GM19043 (cell line): ENCODE measurements around the gene TULP1.

ENCODE experiments used
- ATAC-seq: cut with Tn5 transposase; IDR thresholded peaks from one replicate; pipeline ENCODE4 v1.9.1; 2021; ENCODE audit warnings: low read depth; ENCODE audit not compliant: unreplicated experiment

TULP1 gene

DNA sequence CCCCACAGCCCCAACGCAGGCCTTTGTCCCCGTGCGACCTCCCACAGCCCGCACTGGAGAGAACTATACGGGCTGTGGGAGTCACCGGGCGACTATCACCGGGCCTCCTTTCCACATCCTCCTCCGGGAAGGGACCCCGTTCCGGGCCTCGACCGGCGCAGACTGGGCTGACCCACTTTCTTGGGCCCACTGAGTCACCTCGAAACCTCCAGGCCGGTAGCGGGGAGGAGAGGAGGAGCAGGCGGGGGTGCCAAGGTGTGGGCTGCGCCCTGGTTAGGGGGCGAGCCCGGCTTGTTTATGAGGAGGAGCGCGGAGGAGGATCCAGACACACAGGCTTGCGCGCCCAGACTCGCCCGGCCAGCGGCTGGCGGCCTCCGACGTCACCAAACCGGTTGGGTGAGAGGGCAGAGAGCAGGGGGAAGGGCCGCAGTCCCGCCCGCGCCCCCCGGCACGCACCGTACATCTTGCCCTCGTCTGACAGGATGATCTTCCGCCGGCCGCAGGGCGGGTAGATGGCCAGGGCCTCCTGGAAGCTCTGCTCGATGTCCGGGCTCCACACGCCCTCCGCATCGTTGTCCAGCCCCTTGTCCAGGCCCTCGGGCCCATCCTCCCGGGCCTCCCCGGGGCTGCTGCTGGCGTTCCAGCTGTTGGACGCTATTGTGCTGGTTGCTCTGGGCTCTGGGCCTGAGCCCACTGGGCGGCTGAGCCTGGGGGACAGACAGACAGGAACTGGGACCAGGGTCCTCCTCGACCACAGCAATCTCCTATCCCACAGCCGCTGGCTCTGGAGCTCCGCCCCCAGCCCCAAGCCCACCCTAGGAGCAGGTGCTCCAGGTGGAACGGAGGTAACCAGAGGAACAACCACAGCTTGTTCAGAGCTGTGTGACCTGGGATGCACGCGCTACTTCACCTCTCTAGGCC is 26.4 kb downstream of the TULP1 start:
- ATAC-seq = no peak

DNA sequence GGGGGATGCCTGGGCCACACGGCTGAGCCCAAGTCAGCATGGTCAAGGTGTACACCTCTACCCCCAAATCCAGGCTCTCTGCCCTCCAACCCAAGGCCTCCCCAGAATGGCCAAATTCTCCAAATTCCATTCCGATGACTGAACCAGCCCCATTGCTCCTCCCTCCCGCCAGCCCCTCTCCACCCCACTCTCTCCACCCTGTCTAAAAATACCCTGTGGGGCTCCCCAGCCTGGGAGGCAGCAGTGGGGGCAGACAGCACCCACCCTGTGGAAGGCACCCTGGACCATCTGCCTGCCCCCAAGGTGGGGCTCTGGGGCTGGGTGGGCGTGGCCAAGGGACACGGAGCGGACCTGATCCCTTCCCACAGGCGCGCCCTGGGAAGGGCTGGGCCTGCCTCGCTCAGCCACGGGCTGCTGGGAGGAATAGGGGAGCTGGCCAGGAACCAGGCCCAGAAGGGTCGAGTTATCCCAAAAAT is 27.3 kb downstream of the TULP1 start:
- no peak for ATAC-seq

DNA sequence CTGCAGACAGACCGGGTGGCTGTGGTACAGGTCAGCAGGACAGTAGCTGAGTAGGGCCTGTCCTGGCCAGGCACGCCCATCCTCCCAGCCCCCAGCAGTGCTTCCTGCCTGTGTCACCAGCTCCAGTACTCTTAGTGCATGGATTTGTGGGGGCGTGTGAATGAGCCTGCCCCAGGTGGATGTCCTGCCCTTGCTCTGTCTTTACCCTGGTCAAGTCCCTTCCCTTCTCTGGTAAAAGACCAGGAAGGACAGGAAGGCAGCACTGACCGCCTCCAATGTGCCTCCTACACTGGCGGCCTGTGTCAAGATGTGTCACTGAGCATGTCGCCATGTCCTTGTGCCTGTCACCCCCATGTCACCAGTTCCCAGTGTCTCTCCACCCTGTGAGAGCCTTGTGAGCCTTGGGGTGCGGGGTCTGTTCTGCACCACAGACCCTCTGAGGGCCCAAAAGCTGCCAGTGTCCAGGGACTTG is 27.7 kb downstream of the TULP1 start:
- ATAC-seq = no peak

DNA sequence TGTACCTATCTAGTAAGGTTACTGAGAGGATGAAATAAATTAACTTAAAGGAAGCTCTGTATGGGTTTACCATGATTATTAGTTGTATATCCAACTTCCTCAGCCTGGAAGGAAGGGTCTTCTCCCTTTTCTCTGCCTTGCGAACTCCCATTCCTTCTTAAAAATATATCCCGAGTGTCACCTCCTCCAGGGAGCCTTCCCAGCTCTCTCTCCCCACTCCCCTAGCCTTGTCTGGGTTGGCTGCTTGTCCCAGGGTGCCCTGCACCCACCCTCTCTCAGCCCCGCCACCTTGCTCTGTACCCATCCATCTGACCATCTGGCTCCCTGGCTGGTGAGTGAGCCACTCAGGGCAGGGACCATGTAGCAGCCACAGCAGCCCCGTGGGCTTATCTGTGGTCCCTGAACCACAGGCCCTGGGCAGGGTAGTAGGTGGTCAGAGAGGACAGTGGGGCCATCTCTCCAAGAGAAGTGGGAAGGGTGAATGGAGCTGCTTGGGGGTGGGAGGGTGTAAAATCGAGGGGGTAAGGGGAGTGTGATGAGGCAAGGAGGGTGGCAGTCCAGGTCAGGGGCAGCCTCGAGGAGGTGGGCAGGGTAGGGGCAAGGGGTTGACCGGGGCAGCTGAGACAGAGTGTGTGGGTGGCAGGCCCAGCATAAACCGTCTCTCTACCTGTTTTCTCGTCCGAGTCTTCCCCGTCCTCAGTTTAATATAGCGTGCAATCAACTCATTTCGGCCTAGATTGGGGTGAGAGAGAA is 28.6 kb downstream of the TULP1 start:
- no peak for ATAC-seq

DNA sequence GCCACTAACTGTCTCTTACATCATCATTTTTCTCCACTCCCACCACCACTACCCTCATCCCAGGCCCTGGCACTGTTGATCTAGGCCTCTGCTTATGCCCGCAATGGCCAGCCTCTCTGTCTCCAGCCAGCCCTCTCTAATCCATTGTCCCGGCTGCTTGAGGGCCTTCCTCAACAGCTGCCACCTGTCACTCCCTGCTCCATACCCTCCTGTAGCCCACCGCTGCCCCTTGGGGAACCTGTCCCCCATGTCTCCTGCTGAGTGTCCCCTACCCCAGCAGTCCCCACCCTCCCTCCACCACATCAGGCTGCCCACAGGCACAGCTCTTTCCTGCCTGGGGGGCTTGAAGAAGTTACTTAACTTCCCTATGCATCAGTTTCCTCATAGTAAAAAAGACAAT is 29.2 kb downstream of the TULP1 start:
- no peak for ATAC-seq

DNA sequence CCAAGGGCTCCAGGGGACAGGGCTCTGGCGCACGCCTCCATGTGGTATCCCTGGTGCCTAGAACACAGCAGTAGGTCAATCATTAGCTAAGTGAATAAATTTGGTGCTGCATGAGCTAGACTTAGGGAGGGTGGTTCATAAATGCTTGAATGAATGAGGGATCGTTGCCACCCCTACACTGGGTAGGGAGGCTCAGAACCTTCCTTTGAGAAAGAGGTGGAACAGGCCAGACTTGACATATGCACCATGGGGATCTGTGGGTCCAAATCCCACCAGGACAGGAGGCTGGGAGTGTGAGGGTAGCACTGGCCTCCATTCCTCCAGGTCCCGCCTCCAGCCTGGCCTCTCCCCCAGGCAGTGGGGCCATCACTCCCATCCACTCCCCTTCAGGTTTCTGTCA is 29.6 kb downstream of the TULP1 start:
- ATAC-seq = no peak

DNA sequence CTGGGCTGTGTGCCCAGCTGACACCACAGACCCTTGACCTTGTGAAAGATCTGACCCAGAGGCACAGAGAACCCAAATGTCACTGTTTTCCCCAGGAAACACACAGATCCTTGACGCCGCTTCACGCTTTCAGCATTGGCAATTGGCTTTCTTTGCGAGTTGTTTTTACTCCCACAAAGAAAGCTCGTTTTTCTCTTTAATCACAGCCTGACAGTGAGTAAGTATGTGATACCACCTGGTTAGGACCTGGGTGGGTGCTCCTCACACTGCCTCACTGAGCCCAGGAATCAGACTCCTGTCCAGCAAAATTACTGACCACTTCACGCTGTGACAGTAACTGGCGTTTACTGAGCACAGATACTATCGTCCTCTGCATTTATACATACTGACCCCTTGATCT is 31.5 kb downstream of the TULP1 start:
- no peak for ATAC-seq

DNA sequence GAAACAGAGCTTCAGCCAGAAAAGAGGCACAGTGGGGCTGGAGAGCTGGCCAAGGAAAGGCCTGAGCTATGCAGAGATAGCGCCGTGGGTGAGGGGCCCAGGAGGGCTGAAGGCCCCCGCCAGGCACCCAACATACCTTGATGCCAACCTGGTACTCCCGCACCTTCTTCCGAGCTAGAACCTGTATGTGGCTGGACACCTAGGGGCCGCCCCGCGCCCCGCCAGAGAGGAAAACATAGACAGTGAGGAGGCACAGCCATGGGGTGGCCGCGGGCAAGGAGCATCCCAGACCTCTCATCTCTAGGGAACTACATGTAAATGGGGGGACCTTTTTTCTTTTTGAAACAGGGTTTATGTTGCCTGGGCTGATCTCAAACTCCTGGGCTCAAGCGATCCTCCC is 32.5 kb downstream of the TULP1 start:
- no peak for ATAC-seq

DNA sequence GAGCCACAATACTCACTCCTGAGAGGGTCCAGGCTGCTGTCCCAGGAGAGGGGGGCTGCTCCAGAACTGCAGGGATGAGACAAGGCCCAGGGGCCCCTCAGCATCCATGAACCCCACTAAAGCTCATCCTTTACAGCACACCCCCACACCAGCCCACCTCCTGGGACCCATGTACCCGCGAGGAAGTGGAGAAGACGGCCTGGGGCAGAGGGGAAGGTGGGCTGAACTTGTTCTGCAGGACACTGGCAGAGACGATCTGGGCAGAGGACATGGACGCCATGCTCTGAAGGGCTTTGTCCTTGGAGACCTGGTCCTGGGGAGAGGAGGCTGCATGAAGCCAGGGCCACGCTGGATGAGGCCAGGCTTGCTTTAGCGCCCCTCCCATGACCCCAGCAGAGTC is 34.4 kb downstream of the TULP1 start:
- no peak for ATAC-seq

DNA sequence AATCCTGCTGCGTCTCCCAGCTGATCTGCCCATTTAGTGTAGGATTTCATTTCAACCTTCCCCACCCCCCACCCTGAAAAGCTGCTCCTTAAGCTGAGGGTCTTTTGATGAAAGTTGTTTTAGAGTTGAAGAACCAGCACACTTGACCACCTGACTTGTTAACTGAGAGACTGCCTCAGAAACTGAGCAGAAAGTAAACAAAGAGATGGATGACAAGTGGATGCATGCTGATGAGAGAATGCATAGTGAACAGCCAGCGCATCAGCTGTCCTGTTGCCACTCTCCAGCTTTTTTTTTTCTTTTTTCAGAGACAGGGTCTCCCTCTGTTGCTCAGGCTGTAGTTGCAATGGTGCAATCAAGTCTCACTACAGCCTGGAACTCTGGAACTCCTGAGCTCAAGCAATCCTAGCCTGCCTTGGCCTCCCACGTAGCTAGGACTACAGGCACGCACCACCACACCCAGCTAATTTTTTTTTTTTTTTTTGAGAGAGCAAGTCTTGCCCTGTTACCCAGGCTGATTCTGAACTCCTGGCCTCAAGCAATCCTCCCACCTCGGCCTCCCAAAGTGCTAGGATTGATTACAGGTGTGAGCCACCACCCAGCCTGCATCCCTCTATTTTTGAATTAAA is 35.0 kb downstream of the TULP1 start:
- no peak for ATAC-seq

DNA sequence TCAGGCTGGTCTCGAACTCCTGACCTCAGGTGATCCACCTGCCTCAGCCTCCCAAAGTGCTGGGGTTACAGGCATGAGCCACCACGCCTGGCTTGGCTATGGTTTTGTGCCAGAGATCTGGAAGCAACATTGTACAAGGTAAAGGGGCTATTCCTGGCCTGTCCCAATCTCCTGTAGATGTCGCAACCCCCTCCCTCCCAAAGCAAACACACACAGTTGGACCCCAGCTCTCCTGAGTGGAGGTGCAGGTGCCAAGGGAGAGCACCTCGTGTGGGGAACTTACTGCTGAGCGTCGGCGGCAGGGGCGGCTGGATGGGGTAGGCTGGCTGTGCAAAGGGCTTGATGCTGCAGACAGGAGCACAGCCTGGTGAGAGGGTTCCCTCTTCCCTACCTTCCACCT is 35.7 kb downstream of the TULP1 start:
- no peak for ATAC-seq

DNA sequence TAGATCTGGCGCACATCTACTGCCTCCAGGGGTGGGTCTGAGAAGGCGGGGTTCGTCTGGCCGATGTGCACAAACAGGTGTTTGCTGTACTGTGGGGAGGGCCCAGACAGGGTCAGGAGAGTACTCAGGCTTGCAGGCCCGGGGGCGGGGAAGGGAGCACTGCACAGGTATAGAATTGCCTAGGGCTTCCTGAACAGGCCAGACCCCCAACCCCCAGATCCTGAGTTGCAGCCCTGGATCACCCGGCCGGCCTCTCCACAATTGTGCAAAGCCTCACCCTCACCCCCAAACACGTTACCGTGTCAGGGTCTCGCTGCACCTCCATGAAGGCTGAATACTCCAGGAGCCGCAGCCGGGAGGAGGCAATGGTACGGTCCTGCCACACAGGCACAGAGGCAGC is 36.7 kb downstream of the TULP1 start:
- ATAC-seq = no peak

DNA sequence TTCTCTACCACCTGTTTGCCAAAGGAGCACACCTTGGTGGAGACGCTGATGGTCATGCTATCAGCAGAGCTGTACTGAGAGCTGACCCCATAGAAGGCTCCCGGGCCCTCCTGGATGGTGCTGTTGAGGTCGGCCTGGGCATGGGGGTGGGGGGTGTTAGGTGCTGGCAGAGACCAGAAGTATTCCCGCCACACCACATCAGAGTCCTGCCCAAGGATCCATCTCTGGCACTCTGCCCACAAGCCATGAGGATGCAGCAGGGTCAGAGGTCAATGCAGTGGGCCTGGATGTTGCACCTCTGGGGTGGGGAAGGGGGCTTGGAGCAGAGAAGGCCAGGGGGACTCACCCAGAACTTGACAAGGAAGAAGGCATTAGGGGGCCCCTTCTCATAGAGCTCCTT is 37.1 kb downstream of the TULP1 start:
- ATAC-seq = no peak

DNA sequence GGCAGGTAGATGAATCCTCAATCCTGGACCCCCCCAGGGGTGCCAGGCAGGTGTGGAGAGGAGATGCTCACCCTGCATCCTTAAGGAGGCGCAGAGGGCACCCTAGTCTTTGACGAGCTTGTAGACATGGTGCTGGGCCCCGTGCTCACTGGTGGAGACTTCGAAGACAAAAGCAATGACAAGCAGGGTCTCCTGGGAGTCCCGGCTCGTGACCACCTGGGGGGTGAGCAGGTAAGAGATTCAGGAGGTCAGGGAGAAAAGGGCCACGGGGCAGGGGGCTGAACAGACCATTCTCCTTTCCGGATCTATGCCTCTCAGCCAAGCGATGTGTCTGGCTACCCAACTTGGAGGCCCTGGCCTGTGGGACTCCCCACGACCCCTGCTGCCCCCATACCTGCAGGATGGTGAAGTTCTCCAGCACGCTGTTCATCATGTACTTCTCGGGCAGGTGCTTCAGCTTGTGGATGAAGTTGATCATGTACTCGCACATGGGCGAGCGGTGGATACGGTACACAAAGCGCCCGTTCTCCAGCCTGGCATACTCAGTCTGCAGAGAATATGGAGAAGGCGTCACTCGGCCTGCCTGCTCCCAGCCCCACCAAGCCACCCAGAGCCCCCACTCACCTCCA is 37.6 kb downstream of the TULP1 start:
- ATAC-seq = no peak

DNA sequence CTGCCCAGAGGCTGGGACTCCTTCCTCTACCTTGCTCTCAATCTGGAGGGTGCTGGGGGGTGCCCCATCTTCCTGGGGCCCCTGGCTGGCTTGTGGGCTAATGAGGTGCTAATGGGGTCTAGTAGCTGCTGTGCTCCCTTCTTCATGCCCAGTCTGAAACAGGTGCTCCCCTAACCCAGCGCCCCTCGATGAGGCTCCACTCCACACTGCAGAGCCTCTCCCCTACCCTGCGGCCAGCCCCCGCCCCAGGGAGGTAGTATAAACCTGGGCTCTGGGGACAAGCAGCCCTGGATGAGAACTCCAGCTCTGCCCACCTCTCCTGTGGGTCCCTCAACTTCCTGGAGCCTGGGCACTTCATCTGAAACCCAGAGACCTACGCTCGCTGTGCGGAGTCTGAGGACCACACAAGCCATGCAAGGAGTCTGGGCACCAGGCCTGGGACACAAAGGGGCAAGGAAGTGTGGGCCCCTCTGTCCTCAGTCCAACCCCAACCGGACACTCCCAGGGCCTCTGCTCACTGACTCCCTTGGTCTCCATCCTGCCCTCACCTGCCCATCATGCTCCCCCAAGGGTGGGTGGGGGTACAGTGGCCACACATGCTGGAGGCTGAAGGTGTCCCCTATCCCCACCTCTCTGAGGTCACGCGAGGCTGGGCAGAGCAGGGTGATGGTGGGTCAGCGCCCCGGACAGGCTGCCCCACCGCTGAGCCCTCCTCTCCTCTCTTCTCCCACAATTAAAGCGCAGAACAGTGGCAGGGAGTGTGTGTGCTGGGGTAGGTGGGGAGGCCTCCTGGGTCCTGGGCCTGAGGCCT is 38.4 kb downstream of the TULP1 start:
- ATAC-seq = no peak

DNA sequence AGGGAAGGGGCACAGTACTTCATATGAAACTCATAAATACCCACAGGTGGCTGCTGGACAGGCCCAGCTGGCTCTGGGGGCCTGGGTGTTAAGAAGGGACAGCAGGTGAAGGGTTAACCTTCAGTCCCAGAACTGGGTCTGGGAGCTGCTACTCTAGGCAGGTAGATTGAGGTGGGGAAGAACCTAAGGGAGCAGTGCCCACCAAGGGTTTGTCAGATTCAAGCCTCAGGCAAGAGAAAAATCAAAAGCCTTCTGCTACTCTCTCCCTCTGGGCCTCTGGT is 38.9 kb downstream of the TULP1 start:
- no peak for ATAC-seq

DNA sequence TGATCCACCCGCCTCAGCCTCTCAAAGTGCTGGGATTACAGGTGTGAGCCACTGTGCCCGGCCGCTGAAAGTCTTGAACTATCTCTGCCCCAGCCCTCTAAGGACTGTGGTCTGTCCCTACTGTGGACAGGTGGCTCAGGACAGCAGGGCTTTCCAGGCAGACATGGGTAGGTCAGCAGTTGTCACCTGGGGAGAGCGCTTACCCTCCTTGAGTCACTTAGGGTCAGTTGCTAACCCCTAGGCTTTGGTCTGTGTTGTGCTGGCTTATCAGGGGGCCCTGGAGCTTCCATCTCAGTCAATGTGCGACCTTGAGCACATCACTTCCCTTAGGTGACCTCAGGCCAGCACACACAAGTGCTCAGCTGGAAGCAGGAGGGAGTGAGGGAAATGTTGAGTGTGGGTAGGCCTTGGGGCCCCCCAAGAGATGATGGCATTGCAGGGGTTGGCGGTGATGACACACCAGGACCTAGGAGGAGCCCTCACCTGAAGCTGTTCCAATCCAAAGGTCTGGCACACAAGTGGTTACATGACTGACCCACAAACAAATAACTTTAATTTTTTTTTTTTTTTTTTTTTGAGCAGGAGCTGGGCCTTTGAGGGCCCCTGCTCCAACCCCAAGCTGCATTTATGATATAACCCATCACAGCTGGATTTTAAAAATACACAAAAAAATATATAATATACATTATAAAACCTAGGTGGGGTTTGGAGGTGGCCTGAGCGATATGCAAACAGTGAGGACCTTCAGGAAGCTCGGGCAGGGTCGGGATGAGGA is 39.4 kb downstream of the TULP1 start:
- ATAC-seq = no peak

DNA sequence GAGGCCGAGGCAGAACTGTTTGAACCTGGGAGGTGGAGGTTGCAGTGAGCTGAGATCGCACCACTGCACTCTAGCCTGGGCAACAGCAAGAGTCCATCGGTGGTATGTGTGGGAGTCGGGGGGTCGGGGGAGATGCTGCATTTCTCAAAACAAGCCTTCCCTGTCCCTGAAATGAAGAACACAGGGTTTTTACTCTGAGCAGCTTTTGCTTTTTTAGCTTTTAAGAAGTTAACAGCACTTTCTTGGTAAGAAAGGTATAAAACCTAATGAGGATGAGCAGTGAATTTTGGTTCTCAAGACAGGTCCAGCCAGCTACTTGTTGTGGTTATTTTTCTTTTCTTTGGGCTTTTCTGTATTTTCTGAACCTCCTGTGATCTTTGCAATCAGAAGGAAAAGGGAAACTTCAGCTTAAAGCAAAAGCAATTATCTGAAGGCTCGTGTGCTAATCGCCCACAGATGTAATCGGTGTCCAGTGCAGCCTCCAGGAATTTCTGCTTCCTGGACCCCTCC is 40.8 kb downstream of the TULP1 start:
- ATAC-seq = no peak

DNA sequence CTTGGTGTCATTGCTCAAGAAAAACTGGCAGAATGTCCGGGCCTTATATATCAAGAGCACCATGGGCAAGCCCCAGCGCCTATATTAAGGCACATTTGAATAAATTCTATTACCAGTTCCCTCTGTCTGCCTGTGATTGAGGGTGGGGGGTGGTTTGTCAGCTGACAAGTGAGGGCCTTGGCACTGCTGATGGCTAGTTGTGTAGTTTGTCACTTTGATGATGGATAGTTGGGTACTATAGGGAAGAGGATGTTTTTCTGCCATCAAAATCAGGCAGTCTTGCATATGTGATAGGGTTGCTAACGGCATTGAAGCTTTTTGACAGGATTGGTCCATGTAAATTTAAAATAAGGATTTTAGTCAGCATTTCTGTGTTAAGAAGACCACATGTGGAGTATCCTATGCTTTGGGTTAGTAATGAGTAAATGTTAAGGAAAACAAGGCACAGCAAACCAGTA is 42.0 kb downstream of the TULP1 start:
- no peak for ATAC-seq
